NCI-H82 (cell line): ENCODE data around the gene MARCHF3.
A peak's percentile ranks its signal among the peaks of the same experiment; 100 is the strongest.
"Not testable (repeated sequence)": the region's sequence is repeated elsewhere in the genome, so short reads cannot be mapped to it uniquely, and the experiment has no call there.

ENCODE experiments used
- DNase-seq: peaks from one replicate; lab custom pipeline; 2025; lab: John Stamatoyannopoulos, UW

Gene MARCHF3, protein sequence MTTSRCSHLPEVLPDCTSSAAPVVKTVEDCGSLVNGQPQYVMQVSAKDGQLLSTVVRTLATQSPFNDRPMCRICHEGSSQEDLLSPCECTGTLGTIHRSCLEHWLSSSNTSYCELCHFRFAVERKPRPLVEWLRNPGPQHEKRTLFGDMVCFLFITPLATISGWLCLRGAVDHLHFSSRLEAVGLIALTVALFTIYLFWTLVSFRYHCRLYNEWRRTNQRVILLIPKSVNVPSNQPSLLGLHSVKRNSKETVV

DNA sequence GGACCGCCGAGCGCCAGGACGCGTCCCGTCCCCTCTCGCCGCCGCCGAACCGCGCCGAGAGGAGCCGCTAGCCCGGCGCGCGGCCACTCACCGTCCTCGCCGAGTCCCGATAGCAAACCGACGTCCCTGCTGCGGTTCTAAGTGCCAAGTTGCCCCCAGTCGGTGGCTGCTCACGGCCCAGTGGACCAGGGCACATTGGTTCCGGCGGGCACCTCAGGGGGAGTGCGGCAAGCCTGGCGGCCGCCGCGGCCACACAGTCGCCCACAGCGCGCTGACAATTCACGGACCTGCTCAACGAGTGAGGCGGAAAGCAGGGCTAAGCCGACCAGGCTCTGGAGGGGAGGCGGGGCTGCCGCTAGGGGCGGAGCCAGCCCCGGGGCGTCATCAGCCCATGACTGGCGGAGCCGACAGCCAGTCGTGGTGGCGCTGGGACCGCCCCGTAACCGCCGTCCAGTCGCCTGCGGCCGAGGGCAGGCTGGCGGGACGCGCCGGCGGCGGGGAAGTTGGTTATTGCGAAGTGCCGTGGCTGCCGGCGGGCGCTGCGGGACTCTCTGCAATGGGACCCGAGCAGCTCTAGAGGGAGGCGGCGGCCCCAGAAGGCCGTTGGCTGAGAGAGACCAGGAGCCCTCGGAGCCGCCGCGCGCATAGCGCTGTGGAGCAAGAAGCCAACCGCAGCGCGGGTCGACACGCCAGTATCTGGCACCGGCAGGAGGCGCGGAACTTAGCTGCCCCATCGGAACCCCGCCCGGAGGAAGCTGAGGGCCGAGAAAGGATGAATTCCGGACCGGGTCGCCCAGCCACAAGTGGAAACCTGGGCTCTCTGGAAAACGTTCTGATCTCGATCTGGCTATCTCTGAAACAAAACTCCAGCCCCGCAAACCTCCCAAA lies at the start of gene MARCHF3:
Gene MARCHF3 (minus strand): TSS at position 300 of the 888 bp plus-strand sequence. CDS start 112,387 bp downstream, outside the sequence.
- peak; percentile 95 for DNase-seq

GRCh38 chr5:127079994-127080491 lies 49.7 kb upstream of the MARCHF3 start:
- DNase-seq: peak; percentile 91

GRCh38 chr5:127077366-127077765 lies 47.0 kb upstream of the MARCHF3 start:
- DNase-seq: no peak

- no peak for DNase-seq
These were observed 46.2 kb upstream of the MARCHF3 start for GRCh38 chr5:127076315-127077129.

- DNase-seq: no peak
These were observed 44.1 kb upstream of the MARCHF3 start for GRCh38 chr5:127074466-127074865.

- DNase-seq: peak; percentile 81
These were observed 42.8 kb upstream of the MARCHF3 start, which contains the start of gene C5orf63 for GRCh38 chr5:127072861-127073846. Gene C5orf63, minus strand, starts transcription at chr5:127073502. Its CDS starts 14,507 bp downstream, at chr5:127058995.

- no peak for DNase-seq
These were observed 39.9 kb upstream of the MARCHF3 start for GRCh38 chr5:127070243-127070642.

- no peak for DNase-seq
These were observed 38.3 kb upstream of the MARCHF3 start for GRCh38 chr5:127068493-127069214.

- no peak for DNase-seq
These were observed 36.4 kb upstream of the MARCHF3 start for GRCh38 chr5:127066721-127067120.

DNA sequence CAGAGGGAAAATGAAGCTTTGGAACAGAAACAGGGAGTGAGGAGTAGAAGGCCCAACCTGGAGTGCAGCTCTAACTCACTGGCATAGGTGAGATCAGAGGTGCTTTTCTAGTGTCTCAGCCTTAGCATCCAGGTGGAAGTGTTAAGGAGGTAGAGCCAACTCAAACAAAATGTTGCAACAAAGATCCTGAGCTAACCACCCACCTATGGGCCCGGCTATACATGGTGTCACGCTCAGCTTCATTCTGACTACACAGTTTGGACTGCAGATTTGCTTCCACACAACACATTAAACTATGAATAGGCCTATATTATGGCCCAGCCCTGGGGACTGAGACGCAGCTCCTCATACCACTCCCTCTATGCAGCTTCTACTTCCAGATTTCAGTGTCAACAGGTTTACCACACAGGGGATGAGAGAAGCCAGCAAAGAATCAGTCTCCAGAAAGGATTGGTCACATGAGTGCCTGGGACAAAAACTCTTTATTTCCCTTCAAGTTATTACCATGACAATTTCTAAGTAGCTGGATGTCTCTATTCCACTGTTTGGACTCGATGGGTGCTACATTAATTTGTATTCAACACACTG lies 34.0 kb upstream of the MARCHF3 start:
- DNase-seq: no peak

GRCh38 chr5:127063257-127063913 lies 33.0 kb upstream of the MARCHF3 start:
- no peak for DNase-seq

DNA sequence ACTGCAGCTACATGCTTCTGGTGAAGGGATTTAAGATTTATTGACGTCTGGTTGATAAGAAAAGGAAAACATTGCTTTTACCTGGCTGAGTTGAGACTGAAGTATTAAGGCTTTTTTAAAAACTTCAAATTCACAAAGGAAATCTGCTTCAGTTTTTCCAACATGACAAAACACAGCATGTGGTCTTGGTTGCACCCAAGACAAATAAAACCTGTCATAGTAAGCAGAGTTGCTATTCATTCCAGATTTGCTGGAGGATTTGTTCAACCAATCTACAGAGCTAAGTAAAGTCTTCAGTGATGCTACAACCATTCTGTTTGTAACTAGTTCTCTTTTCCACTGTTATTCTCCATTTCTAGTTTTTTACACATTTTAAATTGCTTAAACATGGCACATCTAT lies 31.6 kb upstream of the MARCHF3 start:
- no peak for DNase-seq

DNA sequence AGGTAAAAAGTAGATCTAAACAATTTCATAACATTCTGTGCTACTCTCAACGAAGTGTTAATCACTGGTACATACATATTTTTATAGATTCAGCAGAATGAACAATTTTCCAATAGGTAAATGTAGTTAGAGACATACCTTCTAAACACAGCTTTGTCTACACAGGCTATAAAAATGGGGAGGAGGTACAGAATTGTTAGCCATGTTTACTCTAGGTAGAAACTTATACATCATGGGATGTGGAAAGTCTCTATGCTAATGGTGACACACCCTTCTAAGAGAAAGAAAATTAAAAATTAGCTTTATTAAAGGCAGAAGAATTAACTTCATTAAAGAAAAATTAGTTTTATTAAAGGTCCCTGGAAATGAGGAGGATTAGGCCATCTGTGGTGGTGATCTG lies 31.2 kb upstream of the MARCHF3 start:
- DNase-seq: no peak

DNA sequence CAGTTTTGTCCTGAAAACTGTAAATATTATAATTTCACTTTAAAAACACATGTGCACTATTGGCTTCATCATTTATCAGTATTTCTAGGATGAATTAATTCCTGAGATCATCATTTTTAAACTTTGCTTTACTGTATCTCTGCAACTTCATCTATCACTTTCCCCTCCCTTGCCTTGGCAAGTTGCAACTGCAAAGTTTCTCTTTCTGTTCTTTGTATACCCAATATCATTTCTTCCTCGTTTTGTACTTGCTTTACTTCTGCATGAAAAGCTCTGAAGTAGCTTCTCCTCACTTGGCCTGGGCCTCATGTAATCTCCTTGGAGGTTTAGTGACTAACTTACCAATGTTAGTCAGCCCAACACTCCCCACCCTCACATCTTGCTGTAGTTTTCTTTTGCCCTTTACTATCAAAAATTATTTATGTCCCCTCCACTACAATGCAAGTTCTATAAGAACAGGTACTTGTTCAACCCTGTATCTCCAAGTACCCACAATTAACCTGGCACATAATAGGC lies 30.2 kb upstream of the MARCHF3 start:
- DNase-seq: no peak

GRCh38 chr5:127056896-127057295 lies 26.5 kb upstream of the MARCHF3 start:
- no peak for DNase-seq

GRCh38 chr5:127055880-127056653 lies 25.7 kb upstream of the MARCHF3 start:
- no peak for DNase-seq

DNA sequence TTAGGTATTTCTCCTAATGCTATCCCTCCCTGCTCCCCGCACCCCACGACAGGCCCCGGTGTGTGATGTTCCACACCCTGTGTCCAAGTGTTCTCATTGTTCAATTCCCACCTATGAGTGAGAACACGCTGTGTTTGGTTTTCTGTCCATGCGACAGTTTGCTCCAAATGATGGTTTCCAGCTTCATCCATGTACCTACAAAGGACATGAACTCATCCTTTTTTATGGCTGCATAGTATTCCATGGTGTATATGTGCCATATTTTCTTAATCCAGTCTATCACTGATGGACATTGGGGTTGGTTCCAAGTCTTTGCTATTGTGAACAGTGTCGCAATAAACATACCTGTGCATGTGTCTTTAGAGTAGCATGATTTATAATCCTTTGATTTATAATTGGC lies 23.2 kb upstream of the MARCHF3 start:
- DNase-seq: not testable (repeated sequence)

DNA sequence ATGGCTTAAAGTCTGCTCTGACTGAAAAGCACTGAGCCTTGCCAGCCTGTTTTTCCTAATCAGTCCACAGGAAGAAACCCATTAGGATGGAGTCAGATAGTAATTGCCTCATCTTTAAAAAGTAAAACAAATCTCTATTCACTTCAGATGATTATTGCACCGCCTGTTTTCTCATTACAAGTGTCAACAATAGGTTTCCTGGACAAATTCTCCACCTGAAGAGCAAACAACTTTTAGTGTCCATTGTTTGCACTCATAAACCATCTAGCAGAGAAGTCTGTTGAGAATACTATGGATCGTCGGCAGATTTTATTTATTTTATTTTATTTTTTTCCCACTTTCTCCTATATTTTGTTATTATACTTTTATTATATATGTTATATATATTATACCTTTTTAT lies 22.7 kb upstream of the MARCHF3 start:
- no peak for DNase-seq
